Measurements from ENCODE around the gene AKAP1.

The AKAP1 gene

GRCh38 chr17:57143361-57143760 lies 58.3 kb downstream of the AKAP1 start:
- no peaks in the 10 kb centered on the region for H3K9me3 Mint-ChIP-seq
- no peaks in the 10 kb centered on the region for H3K27me3 Mint-ChIP-seq
- H3K4me3 Mint-ChIP-seq = no peak overlapping the region
- DNase-seq (no peak), ATAC-seq (no peak)
- H3K27ac Mint-ChIP-seq = no peak overlapping the region
- no peaks in the 10 kb centered on the region for H3K36me3 Mint-ChIP-seq (ENCODE audit: low read depth)
- no peaks in the 10 kb centered on the region for H3K4me1 Mint-ChIP-seq

GRCh38 chr17:57143919-57144318 lies 58.9 kb downstream of the AKAP1 start:
- no peak overlapping the region for H3K4me3 Mint-ChIP-seq
- no peaks in the 10 kb centered on the region for H3K9me3 Mint-ChIP-seq
- ATAC-seq (no peak), DNase-seq (no peak)
- no peaks in the 10 kb centered on the region for H3K27me3 Mint-ChIP-seq
- H3K27ac Mint-ChIP-seq = no peak overlapping the region
- no peaks in the 10 kb centered on the region for H3K4me1 Mint-ChIP-seq
- no peaks in the 10 kb centered on the region for H3K36me3 Mint-ChIP-seq (ENCODE audit: low read depth)

- no peaks in the 10 kb centered on the region for H3K27me3 Mint-ChIP-seq
Observed at GRCh38 chr17:57144567-57144966, 59.5 kb downstream of the AKAP1 start.

GRCh38 chr17:57145347-57145746 lies 60.3 kb downstream of the AKAP1 start:
- no peak for ATAC-seq
- no peaks in the 10 kb centered on the region for H3K4me1 Mint-ChIP-seq
- no peak for DNase-seq
- no peaks in the 10 kb centered on the region for H3K27me3 Mint-ChIP-seq
- no peaks in the 10 kb centered on the region for H3K9me3 Mint-ChIP-seq
- H3K27ac Mint-ChIP-seq = no peak overlapping the region
- no peak overlapping the region for H3K4me3 Mint-ChIP-seq
- no peaks in the 10 kb centered on the region for H3K36me3 Mint-ChIP-seq (ENCODE audit: low read depth)

More at GRCh38 chr17:57144567-57144966, 59.5 kb downstream of the AKAP1 start:
- ATAC-seq (no peak), DNase-seq (no peak)
- no peaks in the 10 kb centered on the region for H3K36me3 Mint-ChIP-seq (ENCODE audit: low read depth)
- no peak overlapping the region for H3K4me3 Mint-ChIP-seq
- no peak overlapping the region for H3K27ac Mint-ChIP-seq
- no peaks in the 10 kb centered on the region for H3K9me3 Mint-ChIP-seq
- H3K4me1 Mint-ChIP-seq = no peaks in the 10 kb centered on the region

- ATAC-seq (no peak), DNase-seq (no peak)
- Mint-ChIP-seq H3K9me3 (no peaks in the 10 kb centered on the region), H3K27ac (no peak overlapping the region), H3K27me3 (peaks cover under 1% of the 10 kb centered on the region), H3K4me1 (no peaks in the 10 kb centered on the region), H3K4me3 (no peak overlapping the region), H3K36me3 (ENCODE audit: low read depth) (no peaks in the 10 kb centered on the region)
Observed at GRCh38 chr17:57146273-57146672, 61.2 kb downstream of the AKAP1 start.

- peaks cover 9% of the 10 kb centered on the region for H3K27me3 Mint-ChIP-seq
Observed at GRCh38 chr17:57151798-57152197, 66.8 kb downstream of the AKAP1 start.

GRCh38 chr17:57152967-57153528 lies 68.0 kb downstream of the AKAP1 start:
- H3K4me1 Mint-ChIP-seq = no peaks in the 10 kb centered on the region
- ATAC-seq (no peak), DNase-seq (no peak)
- H3K27me3 Mint-ChIP-seq = peaks cover 9% of the 10 kb centered on the region
- H3K36me3 Mint-ChIP-seq (ENCODE audit: low read depth) = no peaks in the 10 kb centered on the region
- no peak overlapping the region for H3K4me3 Mint-ChIP-seq
- no peak overlapping the region for H3K27ac Mint-ChIP-seq
- H3K9me3 Mint-ChIP-seq = no peaks in the 10 kb centered on the region

More at GRCh38 chr17:57151798-57152197, 66.8 kb downstream of the AKAP1 start:
- no peaks in the 10 kb centered on the region for H3K9me3 Mint-ChIP-seq
- no peak for ATAC-seq
- no peak overlapping the region for H3K4me3 Mint-ChIP-seq
- no peak overlapping the region for H3K27ac Mint-ChIP-seq
- H3K36me3 Mint-ChIP-seq (ENCODE audit: low read depth) = no peaks in the 10 kb centered on the region
- H3K4me1 Mint-ChIP-seq = no peaks in the 10 kb centered on the region
- DNase-seq = no peak

GRCh38 chr17:57154921-57155320 lies 69.9 kb downstream of the AKAP1 start:
- Mint-ChIP-seq H3K36me3 (ENCODE audit: low read depth) (no peaks in the 10 kb centered on the region), H3K27me3 (peaks cover 9% of the 10 kb centered on the region), H3K4me3 (no peak overlapping the region), H3K9me3 (no peaks in the 10 kb centered on the region), H3K27ac (no peak overlapping the region), H3K4me1 (no peaks in the 10 kb centered on the region)
- ATAC-seq (no peak), DNase-seq (no peak)

- Mint-ChIP-seq H3K36me3 (ENCODE audit: low read depth) (no peaks in the 10 kb centered on the region), H3K27ac (no peak overlapping the region), H3K4me3 (no peak overlapping the region), H3K27me3 (no peaks in the 10 kb centered on the region), H3K9me3 (peaks cover 3% of the 10 kb centered on the region), H3K4me1 (no peaks in the 10 kb centered on the region)
- ATAC-seq (no peak), DNase-seq (no peak)
Observed at GRCh38 chr17:57158325-57158724, 73.3 kb downstream of the AKAP1 start.

- Mint-ChIP-seq H3K9me3 (peaks cover 3% of the 10 kb centered on the region), H3K4me1 (no peaks in the 10 kb centered on the region), H3K4me3 (no peak overlapping the region), H3K27ac (no peak overlapping the region), H3K27me3 (no peaks in the 10 kb centered on the region), H3K36me3 (ENCODE audit: low read depth) (no peaks in the 10 kb centered on the region)
- ATAC-seq (no peak), DNase-seq (no peak)
Observed at GRCh38 chr17:57158795-57159194, 73.7 kb downstream of the AKAP1 start.

GRCh38 chr17:57160624-57161023 lies 75.6 kb downstream of the AKAP1 start:
- DNase-seq (no peak), ATAC-seq (no peak)
- no peaks in the 10 kb centered on the region for H3K36me3 Mint-ChIP-seq (ENCODE audit: low read depth)
- peaks cover 4% of the 10 kb centered on the region for H3K27me3 Mint-ChIP-seq
- no peaks in the 10 kb centered on the region for H3K4me1 Mint-ChIP-seq
- no peak overlapping the region for H3K4me3 Mint-ChIP-seq
- H3K27ac Mint-ChIP-seq = no peak overlapping the region
- peaks cover 3% of the 10 kb centered on the region for H3K9me3 Mint-ChIP-seq

GRCh38 chr17:57164814-57165213 lies 79.8 kb downstream of the AKAP1 start:
- DNase-seq (no peak), ATAC-seq (no peak)
- no peak overlapping the region for H3K4me3 Mint-ChIP-seq
- no peak overlapping the region for H3K27ac Mint-ChIP-seq
- H3K27me3 Mint-ChIP-seq = peaks cover 9% of the 10 kb centered on the region
- H3K36me3 Mint-ChIP-seq (ENCODE audit: low read depth) = no peaks in the 10 kb centered on the region
- H3K4me1 Mint-ChIP-seq = no peaks in the 10 kb centered on the region
- H3K9me3 Mint-ChIP-seq = peaks cover 3% of the 10 kb centered on the region

GRCh38 chr17:57165754-57166153 lies 80.7 kb downstream of the AKAP1 start:
- no peak for ATAC-seq
- H3K4me3 Mint-ChIP-seq = no peak overlapping the region
- no peak for DNase-seq
- H3K36me3 Mint-ChIP-seq (ENCODE audit: low read depth) = no peaks in the 10 kb centered on the region
- no peak overlapping the region for H3K27ac Mint-ChIP-seq
- H3K4me1 Mint-ChIP-seq = no peaks in the 10 kb centered on the region
- no peaks in the 10 kb centered on the region for H3K9me3 Mint-ChIP-seq
- peaks cover 13% of the 10 kb centered on the region for H3K27me3 Mint-ChIP-seq

GRCh38 chr17:57166803-57167202 lies 81.8 kb downstream of the AKAP1 start:
- Mint-ChIP-seq H3K36me3 (ENCODE audit: low read depth) (no peaks in the 10 kb centered on the region), H3K4me3 (no peak overlapping the region), H3K27ac (no peak overlapping the region), H3K27me3 (peaks cover 14% of the 10 kb centered on the region), H3K9me3 (no peaks in the 10 kb centered on the region), H3K4me1 (no peaks in the 10 kb centered on the region)
- ATAC-seq = no peak
- DNase-seq = no peak

GRCh38 chr17:57168695-57169094 lies 83.6 kb downstream of the AKAP1 start:
- no peaks in the 10 kb centered on the region for H3K36me3 Mint-ChIP-seq (ENCODE audit: low read depth)
- H3K9me3 Mint-ChIP-seq = no peaks in the 10 kb centered on the region
- no peak overlapping the region for H3K27ac Mint-ChIP-seq
- no peak for ATAC-seq
- H3K27me3 Mint-ChIP-seq = peaks cover 25% of the 10 kb centered on the region
- H3K4me3 Mint-ChIP-seq = no peak overlapping the region
- no peak for DNase-seq
- H3K4me1 Mint-ChIP-seq = peaks cover 3% of the 10 kb centered on the region

- Mint-ChIP-seq H3K4me3 (no peak overlapping the region), H3K4me1 (peaks cover 3% of the 10 kb centered on the region), H3K27ac (no peak overlapping the region), H3K9me3 (no peaks in the 10 kb centered on the region), H3K27me3 (peaks cover 31% of the 10 kb centered on the region), H3K36me3 (ENCODE audit: low read depth) (no peaks in the 10 kb centered on the region)
- DNase-seq = no peak
- no peak for ATAC-seq
Observed at GRCh38 chr17:57170866-57171265, 85.8 kb downstream of the AKAP1 start.

Data from activated naive CD8-positive, alpha-beta T cell treated with anti-CD3 and anti-CD28 coated beads, Interleukin-2, amount 50 U/mL, for 24 hours (primary cell).